Nephron progenitor cell (in vitro differentiated cells): ENCODE results near the gene PDK2.

ENCODE experiments used
- DNase-seq: peaks from one replicate; pipeline ENCODE4 v3.0.0; 2021
- H3K27ac Mint-ChIP-seq: 2 replicates; pipeline ENCODE4 v1.8.0; 2021; ENCODE audit warnings: mild to moderate bottlenecking, moderate library complexity, mixed read lengths
- H3K27me3 Mint-ChIP-seq: 2 replicates; pipeline ENCODE4 v1.8.0; 2021; ENCODE audit warnings: mild to moderate bottlenecking, low read depth, mixed read lengths; ENCODE audit not compliant: poor library complexity
- H3K36me3 Mint-ChIP-seq: 2 replicates; pipeline ENCODE4 v1.8.0; 2021; ENCODE audit warnings: low read depth, mixed read lengths
- H3K4me1 Mint-ChIP-seq: 2 replicates; pipeline ENCODE4 v1.8.0; 2021; ENCODE audit warnings: mixed read lengths
- H3K4me3 Mint-ChIP-seq: 2 replicates; pipeline ENCODE4 v1.8.0; 2021; ENCODE audit warnings: mild to moderate bottlenecking, moderate library complexity, mixed read lengths
- H3K9me3 Mint-ChIP-seq: 2 replicates; pipeline ENCODE4 v1.8.0; 2021; ENCODE audit warnings: mild to moderate bottlenecking, moderate library complexity, mixed read lengths
- CTCF ChIP-seq: fragments of 200-600 bp; sonication (generic); IDR thresholded peaks from 2 replicates; pipeline ENCODE4 v1.5.0; 2021; ENCODE audit warnings: antibody characterized with exemption

The PDK2 gene

GRCh38 chr17:50055426-50056216 lies 39.5 kb upstream of the PDK2 start, which contains the start of gene ITGA3:
Gene ITGA3 (plus strand): TSS chr17:50056110. CDS start chr17:50056440, 330 bp downstream.
- Mint-ChIP-seq H3K27ac (no peak within 1 kb of the TSS), H3K27me3 (peaks cover 45% of the 10 kb centered on the region), H3K4me1 (peaks cover 79% of the 10 kb centered on the region), H3K36me3 (no peaks in the 10 kb centered on the region), H3K9me3 (no peaks in the 10 kb centered on the region), H3K4me3 (peak within 1 kb of the TSS; percentile 85)
- TF ChIP-seq CTCF = no peak
- DNase-seq = peak; percentile 80

- TF ChIP-seq CTCF = peak; percentile 27
- peak; percentile 79 for DNase-seq
- peaks cover 46% of the 10 kb centered on the region for H3K27me3 Mint-ChIP-seq
- peak overlapping the region; percentile 85 for H3K4me3 Mint-ChIP-seq
- H3K4me1 Mint-ChIP-seq = peaks cover 71% of the 10 kb centered on the region
- H3K27ac Mint-ChIP-seq = no peak overlapping the region
- H3K9me3 Mint-ChIP-seq = no peaks in the 10 kb centered on the region
- H3K36me3 Mint-ChIP-seq = no peaks in the 10 kb centered on the region
These were observed 38.8 kb upstream of the PDK2 start for GRCh38 chr17:50056217-50056960.

GRCh38 chr17:50056961-50057330 lies 38.2 kb upstream of the PDK2 start:
- Mint-ChIP-seq H3K27me3 (peaks cover 49% of the 10 kb centered on the region), H3K9me3 (no peaks in the 10 kb centered on the region), H3K4me3 (peak overlapping the region; percentile 85), H3K27ac (no peak overlapping the region), H3K4me1 (peaks cover 65% of the 10 kb centered on the region), H3K36me3 (no peaks in the 10 kb centered on the region)
- no peak for TF ChIP-seq CTCF
- peak; percentile 27 for DNase-seq

GRCh38 chr17:50057521-50057991 lies 37.6 kb upstream of the PDK2 start:
- no peaks in the 10 kb centered on the region for H3K36me3 Mint-ChIP-seq
- TF ChIP-seq CTCF = no peak
- H3K4me1 Mint-ChIP-seq = peaks cover 59% of the 10 kb centered on the region
- H3K27ac Mint-ChIP-seq = no peak overlapping the region
- H3K4me3 Mint-ChIP-seq = peak overlapping the region; percentile 85
- no peaks in the 10 kb centered on the region for H3K9me3 Mint-ChIP-seq
- no peak for DNase-seq
- peaks cover 49% of the 10 kb centered on the region for H3K27me3 Mint-ChIP-seq

- peaks cover 49% of the 10 kb centered on the region for H3K27me3 Mint-ChIP-seq
- no peak overlapping the region for H3K4me3 Mint-ChIP-seq
- H3K27ac Mint-ChIP-seq = no peak overlapping the region
- no peak for DNase-seq
- peaks cover 53% of the 10 kb centered on the region for H3K4me1 Mint-ChIP-seq
- no peaks in the 10 kb centered on the region for H3K9me3 Mint-ChIP-seq
- no peak for TF ChIP-seq CTCF
- H3K36me3 Mint-ChIP-seq = no peaks in the 10 kb centered on the region
These were observed 36.7 kb upstream of the PDK2 start for GRCh38 chr17:50058296-50058953.
